Liver (tissue), 9 donors: Measurements from ENCODE around the gene PHC3. TPM values are rescaled to one million over a fixed set of nuclear protein-coding genes. Genes with fewer than 3 reads are reported as not detected.

Source experiments
- DNase-seq: peaks from one replicate; pipeline ENCODE4 v3.0.0-alpha.2; 2017; ENCODE audit warnings: low spot score
- H3K27ac ChIP-seq, 2 donors: one replicate each; pipeline ENCODE4 v1.7.0; 2013; ENCODE audit warnings: inconsistent platforms in 2 of 2, low read length in 2 of 2, control low read depth in 1 of 2, low read depth in 1 of 2, mild to moderate bottlenecking in 1 of 2
- H3K27me3 ChIP-seq, 4 donors: one replicate each; pipeline versions ENCODE4 v1.6.1 to v1.7.0; 2013; ENCODE audit warnings: low read length in 3 of 4, inconsistent platforms in 1 of 4, mild to moderate bottlenecking in 1 of 4, moderate library complexity in 1 of 4; ENCODE audit not compliant: control insufficient read depth in 4 of 4, insufficient read depth in 4 of 4
- H3K36me3 ChIP-seq, 4 donors: one replicate each; pipeline versions ENCODE4 v1.6.1 to v1.7.0; 2013; ENCODE audit warnings: low read length in 3 of 4, mild to moderate bottlenecking in 3 of 4, low read depth in 1 of 4, moderate library complexity in 1 of 4; ENCODE audit not compliant: control insufficient read depth in 4 of 4, insufficient read depth in 3 of 4
- H3K4me1 ChIP-seq, 4 donors: one replicate each; pipeline versions ENCODE4 v1.6.1 to v1.7.0; 2013; ENCODE audit warnings: low read length in 3 of 4, mild to moderate bottlenecking in 3 of 4, moderate library complexity in 1 of 4; ENCODE audit not compliant: control insufficient read depth in 4 of 4, insufficient read depth in 4 of 4
- H3K4me3 ChIP-seq, 3 donors: one replicate each; pipeline versions ENCODE4 v1.6.1 to v1.7.0; 2013; ENCODE audit warnings: low read length in 3 of 3, control low read depth in 1 of 3, low read depth in 1 of 3, mild to moderate bottlenecking in 1 of 3
- H3K9ac ChIP-seq, 2 donors: one replicate each; pipeline ENCODE4 v1.7.0; 2013; ENCODE audit warnings: low read length in 2 of 2, mild to moderate bottlenecking in 2 of 2, moderate library complexity in 2 of 2, control low read depth in 1 of 2, low read depth in 1 of 2
- H3K9me3 ChIP-seq, 4 donors: one replicate each; pipeline versions ENCODE4 v1.6.1 to v1.7.0; 2013; ENCODE audit warnings: low read length in 3 of 4; ENCODE audit not compliant: control insufficient read depth in 4 of 4
- EGR1 ChIP-seq, 2 donors: IDR thresholded peaks; 2 replicates each; pipeline ENCODE4 v1.6.1; 2016 to 2018; ENCODE audit warnings: antibody characterized with exemption in 2 of 2, low read depth in 2 of 2
- FOXA1 ChIP-seq: IDR thresholded peaks from 2 replicates; pipeline ENCODE4 v1.6.1; 2016; ENCODE audit warnings: antibody characterized with exemption
- FOXA2 ChIP-seq: IDR thresholded peaks from 2 replicates; pipeline ENCODE4 v1.6.1; 2016; ENCODE audit warnings: antibody characterized with exemption
- GABPA ChIP-seq, 2 donors: IDR thresholded peaks in 1 of 2; conservative IDR thresholded peaks in 1 of 2; 2 replicates each; pipeline ENCODE4 v1.6.1; 2016; ENCODE audit warnings: antibody characterized with exemption in 2 of 2, mild to moderate bottlenecking in 1 of 2, moderate library complexity in 1 of 2
- HNF4A ChIP-seq, 2 donors: conservative IDR thresholded peaks; 2 replicates each; pipeline ENCODE4 v1.6.1; 2016; ENCODE audit warnings: antibody characterized with exemption in 2 of 2, mild to moderate bottlenecking in 2 of 2
- HNF4G ChIP-seq: IDR thresholded peaks from 2 replicates; pipeline ENCODE4 v1.6.1; 2016; ENCODE audit warnings: antibody characterized with exemption
- JUND ChIP-seq, 2 donors: IDR thresholded peaks; 2 replicates each; pipeline ENCODE4 v1.6.1; 2016; ENCODE audit warnings: antibody characterized with exemption in 2 of 2
- NR2F2 ChIP-seq: IDR thresholded peaks from 2 replicates; pipeline ENCODE4 v1.6.1; 2016; ENCODE audit warnings: antibody characterized with exemption
- RAD21 ChIP-seq, 2 donors: IDR thresholded peaks; 2 replicates each; pipeline ENCODE4 v1.6.1; 2016; ENCODE audit warnings: antibody characterized with exemption in 2 of 2, mild to moderate bottlenecking in 2 of 2
- RXRA ChIP-seq, 2 donors: IDR thresholded peaks; 2 replicates each; pipeline ENCODE4 v1.6.1; 2017 to 2018; ENCODE audit warnings: antibody characterized with exemption in 2 of 2, mild to moderate bottlenecking in 1 of 2
- SP1 ChIP-seq: IDR thresholded peaks from 2 replicates; pipeline ENCODE4 v1.6.1; 2018; ENCODE audit warnings: antibody characterized with exemption, mild to moderate bottlenecking
- TAF1 ChIP-seq: conservative IDR thresholded peaks from 2 replicates; pipeline ENCODE4 v1.6.1; 2016; ENCODE audit warnings: antibody characterized with exemption, mild to moderate bottlenecking
- YY1 ChIP-seq: IDR thresholded peaks from 2 replicates; pipeline ENCODE4 v1.6.1; 2016; ENCODE audit warnings: antibody characterized with exemption, mild to moderate bottlenecking
- WGBS: extraction: QIAGEN DNeasy Blood & Tissue Kit; methylation state at CpG from one replicate; pipeline ENCODE4 v1.1.7; 2013; 5-methylcytosine and 5-hydroxymethylcytosine counted together
- polyA plus RNA-seq, 2 donors: library from polyadenylated mRNA; stranded (reverse) in 1 of 2; unstranded in 1 of 2; fragments of 200-250 nt in 1 of 2; fragments of >200 nt in 1 of 2; fragmentation: Nextera tagmentation in 1 of 2; extraction: Ambion mirVana in 1 of 2; gene quantifications; one replicate each; pipeline versions ENCODE4 v1.2.1 to v1.2.3, GENCODE V29; 2013 to 2015
- total RNA-seq, 2 donors: library from RNA; depleted of rRNA; stranded (reverse); fragments of >200 nt; gene quantifications; one replicate each; pipeline ENCODE4 v1.2.3, GENCODE V29; 2014
- TF ChIP-seq, protein P1 (sequence below): IDR thresholded peaks from 2 replicates; pipeline ENCODE4 v1.6.1; 2016; ENCODE audit warnings: antibody characterized with exemption
- TF ChIP-seq, protein P2 (sequence below): IDR thresholded peaks from 2 replicates; pipeline ENCODE4 v1.6.1; 2016; ENCODE audit warnings: antibody characterized with exemption
- TF ChIP-seq, protein P3 (sequence below): IDR thresholded peaks from 2 replicates; pipeline ENCODE4 v1.6.1; 2016; ENCODE audit warnings: antibody characterized with exemption, mild to moderate bottlenecking
- TF ChIP-seq, protein P4 (sequence below): fragments of 150-350 bp; IDR thresholded peaks from 2 replicates; pipeline ENCODE4 v1.5.1; 2017; ENCODE audit warnings: improper control_type of control experiment, low read depth, low read length; ENCODE audit not compliant: missing input control
- donor health status: healthy.
- donor health status: healthy.
- donor health status: healthy.
- donor health status: healthy.
- donor health status: healthy.

Gene PHC3
- total and polyA plus RNA-seq, 4 donors: 3.9 to 44.7 (median 24.2) TPM

DNA sequence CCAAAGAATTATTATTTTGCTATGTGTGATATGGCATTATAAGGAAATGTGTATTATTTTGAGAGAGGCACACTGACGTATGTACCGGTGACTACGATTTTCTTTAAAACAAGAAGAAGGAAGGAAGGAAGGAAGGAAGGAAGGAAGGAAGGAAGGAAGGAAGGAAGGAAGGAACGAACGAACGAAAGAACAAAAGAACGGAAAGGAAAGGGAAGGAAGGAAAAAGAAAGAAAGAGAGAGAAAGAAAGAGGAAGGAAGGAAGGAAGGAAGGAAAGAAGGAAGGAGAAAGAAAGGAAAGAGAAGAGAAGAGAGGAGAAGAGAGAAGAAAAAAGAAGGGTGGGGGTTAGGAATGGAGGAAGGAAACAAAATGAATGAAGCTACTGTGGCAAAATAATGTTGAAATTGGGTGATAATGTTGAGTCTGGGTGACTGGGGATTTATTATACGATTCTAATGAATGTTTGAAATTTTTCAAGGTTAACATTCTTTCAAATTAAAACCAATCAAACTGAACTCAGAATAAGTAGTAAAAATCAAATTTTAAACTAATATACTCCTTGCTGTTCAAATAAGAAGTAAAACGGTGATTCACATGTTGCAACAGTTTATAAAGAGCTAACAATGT is 70.3 kb downstream of the PHC3 start (continued):
- TF ChIP-seq, protein P1, sequence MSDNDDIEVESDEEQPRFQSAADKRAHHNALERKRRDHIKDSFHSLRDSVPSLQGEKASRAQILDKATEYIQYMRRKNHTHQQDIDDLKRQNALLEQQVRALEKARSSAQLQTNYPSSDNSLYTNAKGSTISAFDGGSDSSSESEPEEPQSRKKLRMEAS: no peak
- no peak for TF ChIP-seq JUND (IDR thresholded peaks at IDR 0.05)
- TF ChIP-seq, protein P2, sequence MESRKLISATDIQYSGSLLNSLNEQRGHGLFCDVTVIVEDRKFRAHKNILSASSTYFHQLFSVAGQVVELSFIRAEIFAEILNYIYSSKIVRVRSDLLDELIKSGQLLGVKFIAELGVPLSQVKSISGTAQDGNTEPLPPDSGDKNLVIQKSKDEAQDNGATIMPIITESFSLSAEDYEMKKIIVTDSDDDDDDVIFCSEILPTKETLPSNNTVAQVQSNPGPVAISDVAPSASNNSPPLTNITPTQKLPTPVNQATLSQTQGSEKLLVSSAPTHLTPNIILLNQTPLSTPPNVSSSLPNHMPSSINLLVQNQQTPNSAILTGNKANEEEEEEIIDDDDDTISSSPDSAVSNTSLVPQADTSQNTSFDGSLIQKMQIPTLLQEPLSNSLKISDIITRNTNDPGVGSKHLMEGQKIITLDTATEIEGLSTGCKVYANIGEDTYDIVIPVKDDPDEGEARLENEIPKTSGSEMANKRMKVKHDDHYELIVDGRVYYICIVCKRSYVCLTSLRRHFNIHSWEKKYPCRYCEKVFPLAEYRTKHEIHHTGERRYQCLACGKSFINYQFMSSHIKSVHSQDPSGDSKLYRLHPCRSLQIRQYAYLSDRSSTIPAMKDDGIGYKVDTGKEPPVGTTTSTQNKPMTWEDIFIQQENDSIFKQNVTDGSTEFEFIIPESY: no peak
- TF ChIP-seq HNF4G: no peak
- no peak for TF ChIP-seq TAF1
- no peak for TF ChIP-seq RXRA (IDR thresholded peaks at IDR 0.05)
- no peak for TF ChIP-seq EGR1 (IDR thresholded peaks at IDR 0.05; ENCODE audit: low read depth in 2 of 2)
- TF ChIP-seq SP1: no peak
- TF ChIP-seq HNF4A (conservative IDR thresholded peaks at IDR 0.05): no peak

DNA sequence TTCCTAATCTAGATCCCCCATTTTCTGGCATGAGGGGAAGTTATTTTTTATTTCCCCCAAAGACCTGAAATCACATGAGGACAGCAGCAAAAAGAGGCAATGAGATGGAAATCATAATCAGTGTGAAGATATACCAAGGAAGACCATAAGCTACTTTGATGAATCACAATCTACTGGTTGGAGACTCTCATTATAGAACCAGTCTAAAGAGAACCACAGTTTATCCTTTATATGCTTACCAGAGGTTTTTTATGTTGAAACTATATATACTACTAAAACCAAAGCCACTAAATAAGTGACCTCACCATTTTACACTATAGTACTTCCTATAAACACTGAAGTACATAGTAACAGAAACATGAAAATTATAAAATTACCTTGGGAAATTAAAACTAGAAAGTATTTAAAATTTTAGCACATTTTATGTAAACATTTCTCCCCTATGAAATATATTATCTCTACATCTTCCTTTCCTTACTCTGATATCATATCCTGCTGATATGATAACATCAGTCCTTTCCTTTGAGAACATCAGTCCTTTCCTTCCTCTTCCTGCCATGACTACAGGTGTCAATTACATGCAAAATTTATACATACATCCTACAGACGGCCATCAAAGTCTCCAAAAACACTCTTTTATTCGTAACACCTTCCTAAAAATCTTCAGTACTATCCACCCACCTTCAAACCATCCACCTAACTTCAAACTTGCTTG is 71.8 kb downstream of the PHC3 start:
- Histone ChIP-seq H3K27ac (no peak overlapping the region), H3K27me3 (no peaks in the 10 kb centered on the region), H3K36me3 (peaks cover 0 to 34% (median 20%) of the 10 kb centered on the region in 4 donors), H3K9ac (no peak overlapping the region), H3K4me1 (no peaks in the 10 kb centered on the region), H3K9me3 (no peaks in the 10 kb centered on the region), H3K4me3 (no peak overlapping the region)
- 90% methylated on average over 2 of the region's 2 CpGs for WGBS
- TF ChIP-seq GABPA (IDR thresholded peaks at IDR 0.05 in 1 of 2, conservative IDR thresholded peaks at IDR 0.05 in 1 of 2): no peak
- TF ChIP-seq SP1: no peak
- TF ChIP-seq EGR1 (IDR thresholded peaks at IDR 0.05; ENCODE audit: low read depth in 2 of 2): no peak
- TF ChIP-seq, protein P3, sequence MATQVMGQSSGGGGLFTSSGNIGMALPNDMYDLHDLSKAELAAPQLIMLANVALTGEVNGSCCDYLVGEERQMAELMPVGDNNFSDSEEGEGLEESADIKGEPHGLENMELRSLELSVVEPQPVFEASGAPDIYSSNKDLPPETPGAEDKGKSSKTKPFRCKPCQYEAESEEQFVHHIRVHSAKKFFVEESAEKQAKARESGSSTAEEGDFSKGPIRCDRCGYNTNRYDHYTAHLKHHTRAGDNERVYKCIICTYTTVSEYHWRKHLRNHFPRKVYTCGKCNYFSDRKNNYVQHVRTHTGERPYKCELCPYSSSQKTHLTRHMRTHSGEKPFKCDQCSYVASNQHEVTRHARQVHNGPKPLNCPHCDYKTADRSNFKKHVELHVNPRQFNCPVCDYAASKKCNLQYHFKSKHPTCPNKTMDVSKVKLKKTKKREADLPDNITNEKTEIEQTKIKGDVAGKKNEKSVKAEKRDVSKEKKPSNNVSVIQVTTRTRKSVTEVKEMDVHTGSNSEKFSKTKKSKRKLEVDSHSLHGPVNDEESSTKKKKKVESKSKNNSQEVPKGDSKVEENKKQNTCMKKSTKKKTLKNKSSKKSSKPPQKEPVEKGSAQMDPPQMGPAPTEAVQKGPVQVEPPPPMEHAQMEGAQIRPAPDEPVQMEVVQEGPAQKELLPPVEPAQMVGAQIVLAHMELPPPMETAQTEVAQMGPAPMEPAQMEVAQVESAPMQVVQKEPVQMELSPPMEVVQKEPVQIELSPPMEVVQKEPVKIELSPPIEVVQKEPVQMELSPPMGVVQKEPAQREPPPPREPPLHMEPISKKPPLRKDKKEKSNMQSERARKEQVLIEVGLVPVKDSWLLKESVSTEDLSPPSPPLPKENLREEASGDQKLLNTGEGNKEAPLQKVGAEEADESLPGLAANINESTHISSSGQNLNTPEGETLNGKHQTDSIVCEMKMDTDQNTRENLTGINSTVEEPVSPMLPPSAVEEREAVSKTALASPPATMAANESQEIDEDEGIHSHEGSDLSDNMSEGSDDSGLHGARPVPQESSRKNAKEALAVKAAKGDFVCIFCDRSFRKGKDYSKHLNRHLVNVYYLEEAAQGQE: no peak
- TF ChIP-seq, protein P1: no peak
- no peak for TF ChIP-seq FOXA2
- no peak for TF ChIP-seq JUND (IDR thresholded peaks at IDR 0.05)
- TF ChIP-seq YY1: no peak
- no peak for TF ChIP-seq FOXA1
- TF ChIP-seq RXRA (IDR thresholded peaks at IDR 0.05): no peak
- DNase-seq: no peak

DNA sequence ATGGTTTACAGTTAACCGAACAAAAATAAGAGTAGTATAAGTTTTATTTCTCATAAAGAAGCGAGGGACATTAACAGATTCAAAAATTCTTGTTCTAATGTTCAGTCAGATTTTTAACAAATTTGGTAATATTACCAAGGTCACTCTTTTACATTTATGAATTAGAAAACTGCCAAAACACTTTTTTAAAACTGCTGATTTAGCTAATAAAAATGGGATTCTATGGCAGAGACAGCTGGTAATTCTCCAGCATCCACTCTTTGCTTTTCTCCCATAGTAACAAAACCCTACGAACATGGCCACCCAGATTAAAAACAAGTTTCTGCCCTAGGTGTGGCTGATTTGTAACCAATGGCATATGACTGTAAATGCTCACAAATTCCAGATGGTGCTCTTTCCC is 72.6 kb downstream of the PHC3 start:
- no peak overlapping the region for H3K27ac ChIP-seq
- no peak for TF ChIP-seq YY1
- TF ChIP-seq JUND (IDR thresholded peaks at IDR 0.05): no peak
- TF ChIP-seq HNF4A (conservative IDR thresholded peaks at IDR 0.05): no peak
- no peak for TF ChIP-seq EGR1 (IDR thresholded peaks at IDR 0.05; ENCODE audit: low read depth in 2 of 2)
- TF ChIP-seq FOXA1: no peak
- TF ChIP-seq RAD21 (IDR thresholded peaks at IDR 0.05): no peak
- no peak for TF ChIP-seq NR2F2
- TF ChIP-seq SP1: no peak
- TF ChIP-seq RXRA (IDR thresholded peaks at IDR 0.05): no peak
- TF ChIP-seq, protein P3: no peak
- TF ChIP-seq FOXA2: no peak
- TF ChIP-seq, protein P4, sequence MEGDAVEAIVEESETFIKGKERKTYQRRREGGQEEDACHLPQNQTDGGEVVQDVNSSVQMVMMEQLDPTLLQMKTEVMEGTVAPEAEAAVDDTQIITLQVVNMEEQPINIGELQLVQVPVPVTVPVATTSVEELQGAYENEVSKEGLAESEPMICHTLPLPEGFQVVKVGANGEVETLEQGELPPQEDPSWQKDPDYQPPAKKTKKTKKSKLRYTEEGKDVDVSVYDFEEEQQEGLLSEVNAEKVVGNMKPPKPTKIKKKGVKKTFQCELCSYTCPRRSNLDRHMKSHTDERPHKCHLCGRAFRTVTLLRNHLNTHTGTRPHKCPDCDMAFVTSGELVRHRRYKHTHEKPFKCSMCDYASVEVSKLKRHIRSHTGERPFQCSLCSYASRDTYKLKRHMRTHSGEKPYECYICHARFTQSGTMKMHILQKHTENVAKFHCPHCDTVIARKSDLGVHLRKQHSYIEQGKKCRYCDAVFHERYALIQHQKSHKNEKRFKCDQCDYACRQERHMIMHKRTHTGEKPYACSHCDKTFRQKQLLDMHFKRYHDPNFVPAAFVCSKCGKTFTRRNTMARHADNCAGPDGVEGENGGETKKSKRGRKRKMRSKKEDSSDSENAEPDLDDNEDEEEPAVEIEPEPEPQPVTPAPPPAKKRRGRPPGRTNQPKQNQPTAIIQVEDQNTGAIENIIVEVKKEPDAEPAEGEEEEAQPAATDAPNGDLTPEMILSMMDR: no peak

More for the DNA sequence above, 72.6 kb downstream of the PHC3 start:
- H3K4me1 ChIP-seq: no peaks in the 10 kb centered on the region
- no peak overlapping the region for H3K4me3 ChIP-seq
- H3K9ac ChIP-seq: no peak overlapping the region
- whole genome bisulfite sequencing: 98% methylated on average over 3 of the region's 3 CpGs
- DNase-seq: no peak
- H3K36me3 ChIP-seq: peaks cover 0 to 30% (median 17%) of the 10 kb centered on the region in 4 donors
- H3K9me3 ChIP-seq: no peaks in the 10 kb centered on the region
- no peaks in the 10 kb centered on the region for H3K27me3 ChIP-seq
